GM18858 (cell line): ENCODE results near the gene ZNF22.

Experiments used
- ATAC-seq: cut with Tn5 transposase; IDR thresholded peaks from one replicate; pipeline ENCODE4 v1.9.1; 2021; ENCODE audit not compliant: unreplicated experiment

Gene ZNF22

DNA sequence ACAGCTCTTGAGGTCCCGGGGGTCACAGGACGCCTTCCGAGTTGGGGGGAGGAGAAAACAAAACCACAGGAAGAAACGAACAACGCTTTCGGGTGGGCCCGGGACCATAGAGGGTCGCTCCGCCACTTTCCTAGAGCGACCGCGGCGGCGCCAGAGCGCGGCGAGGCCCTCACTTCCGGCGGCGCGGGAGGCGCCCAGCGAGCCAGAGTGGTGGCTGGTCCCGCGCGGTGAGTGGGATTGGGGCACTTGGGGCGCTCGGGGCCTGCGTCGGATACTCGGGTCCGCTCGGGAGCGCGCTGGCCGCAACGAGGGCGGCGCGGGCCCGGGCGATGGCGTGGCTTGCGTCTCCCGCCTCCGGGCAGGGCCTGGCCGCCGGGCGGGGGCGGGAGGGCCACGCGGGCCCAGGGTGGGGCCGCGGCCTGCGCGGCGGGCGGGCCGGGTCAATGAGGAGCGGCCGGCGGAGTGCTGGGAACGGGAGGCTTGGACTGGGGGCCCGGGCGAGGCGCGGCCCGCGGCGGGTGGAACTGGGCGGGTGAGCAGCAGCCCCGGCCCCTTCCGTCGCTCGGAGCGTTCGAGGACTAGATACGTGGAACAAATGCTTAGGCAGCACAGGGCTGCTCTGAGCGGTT, at the start of gene ZNF22:
TSS of gene ZNF22 (plus strand) at position 172 of the 629 bp plus-strand sequence. CDS start 2,446 bp downstream, outside the sequence.
- peak; percentile 45 for ATAC-seq

DNA sequence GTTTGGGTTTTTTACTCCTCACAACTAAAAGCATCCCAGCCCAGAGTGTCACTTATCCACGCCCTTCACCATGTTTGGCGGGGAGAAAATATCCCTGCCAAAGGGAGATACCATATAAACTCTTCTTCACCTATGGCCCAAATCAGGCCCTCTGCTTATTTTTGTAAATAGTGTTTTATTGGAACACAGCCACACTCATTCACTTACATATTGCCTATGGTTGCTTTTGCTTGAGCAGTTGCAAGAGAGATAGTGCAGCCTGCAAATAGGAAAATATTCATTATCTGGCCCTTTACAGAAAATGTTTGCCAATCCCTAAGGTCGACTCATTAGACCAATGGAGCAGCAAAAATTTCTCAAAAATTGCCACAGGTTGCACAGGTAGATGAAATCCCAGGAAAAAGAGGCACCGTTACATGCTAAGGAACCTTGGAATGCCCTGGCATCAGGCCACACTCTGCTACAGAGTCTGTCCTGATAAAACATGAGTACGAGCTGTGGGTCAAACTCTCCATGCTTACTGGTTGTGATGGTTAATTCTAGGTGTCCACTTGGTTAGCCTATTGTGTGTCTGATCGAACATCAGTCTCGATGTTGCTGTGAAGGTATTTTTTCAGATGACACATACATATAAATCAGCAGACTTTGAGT, 49.0 kb upstream of the ZNF22 start:
- no peak for ATAC-seq

DNA sequence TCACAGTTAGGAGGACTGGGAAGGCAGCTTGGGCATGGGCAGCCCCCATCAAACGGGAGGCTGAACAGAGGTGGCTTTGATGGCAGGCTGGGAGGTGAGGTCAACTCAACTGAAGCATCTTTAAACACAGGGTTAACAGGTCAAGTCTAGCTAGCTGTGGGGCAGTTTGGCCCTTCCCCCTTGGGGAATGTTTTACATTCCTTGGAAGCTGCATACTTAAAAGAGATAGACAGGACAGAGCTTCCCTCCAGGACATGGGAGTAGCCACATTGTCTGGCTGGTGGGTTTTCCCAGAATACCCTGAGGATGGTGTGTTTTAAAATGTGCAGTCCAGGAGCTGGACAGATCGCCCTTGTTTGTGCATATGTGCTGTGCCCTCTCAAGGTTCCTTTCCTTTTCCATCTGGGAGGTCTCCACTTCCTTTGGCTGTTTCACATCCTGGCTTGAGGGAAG, 47.9 kb upstream of the ZNF22 start:
- ATAC-seq = no peak

DNA sequence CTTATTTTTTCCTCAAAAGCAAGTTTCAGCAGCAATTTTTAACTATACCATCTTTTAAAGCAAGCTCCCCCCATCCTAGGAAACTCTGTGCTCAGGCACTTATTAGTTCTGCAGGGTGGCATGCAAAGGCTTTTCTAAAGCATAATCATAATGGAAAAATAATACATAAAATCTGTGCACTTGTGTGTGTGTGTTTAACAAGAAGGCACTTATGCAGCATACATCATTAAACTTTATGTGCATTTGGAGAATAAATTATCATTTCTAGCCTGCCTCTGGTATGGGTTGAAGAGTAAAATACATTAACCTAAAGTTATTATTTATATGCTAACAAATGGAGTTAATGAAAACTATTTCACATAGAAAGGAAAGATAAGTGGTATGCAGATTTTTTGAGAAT, 46.7 kb upstream of the ZNF22 start:
- ATAC-seq = no peak

DNA sequence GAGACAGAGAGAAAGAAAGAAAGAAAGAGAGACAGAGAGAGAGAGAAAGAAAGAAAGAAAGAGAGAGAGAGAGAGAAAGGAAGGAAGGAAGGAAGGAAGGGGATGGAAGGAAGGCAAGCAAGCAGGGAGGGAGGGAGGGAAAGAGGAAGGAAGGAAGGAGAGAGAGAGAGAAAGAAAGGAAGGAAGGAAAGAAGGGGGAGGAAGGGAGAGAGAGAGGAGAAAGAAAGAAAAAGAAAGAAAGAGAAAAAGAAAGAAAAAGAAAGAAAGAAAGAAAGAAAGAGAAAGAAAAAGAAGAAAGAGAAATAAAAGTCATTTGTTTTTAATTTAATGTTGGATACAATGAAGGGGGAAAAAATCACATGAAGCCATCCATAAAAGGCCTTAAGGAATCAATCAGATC, 45.8 kb upstream of the ZNF22 start:
- no peak for ATAC-seq

DNA sequence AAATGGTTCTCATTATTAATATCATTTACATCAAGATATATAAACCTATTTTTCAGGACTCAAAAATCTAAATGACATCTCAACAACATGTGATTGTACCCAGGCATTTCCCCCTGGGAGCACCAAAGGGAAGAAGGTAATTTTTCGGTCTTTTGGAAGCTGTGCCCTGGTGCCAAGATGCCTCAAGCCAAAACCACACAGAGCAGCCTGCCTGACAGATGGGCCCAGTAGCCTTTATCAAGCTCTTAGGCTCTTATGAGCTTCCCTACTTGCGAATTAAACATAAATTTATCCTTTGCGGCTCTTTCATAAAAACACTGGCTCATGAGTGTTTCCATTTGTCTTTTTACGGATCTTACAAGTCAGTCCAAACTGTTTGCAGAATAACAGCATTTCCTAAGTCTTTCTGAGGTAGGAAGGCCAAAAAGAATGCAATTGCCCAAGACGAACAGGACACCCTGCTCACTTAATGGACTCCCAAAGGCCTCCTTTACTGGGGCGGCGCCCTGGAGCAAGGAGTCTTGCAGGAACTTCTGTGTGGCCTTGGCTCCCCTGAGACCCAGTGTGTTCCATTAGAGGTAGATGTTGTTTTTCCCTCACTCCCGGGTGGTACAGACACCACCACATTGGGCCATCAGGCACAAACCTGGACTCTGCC, 45.2 kb upstream of the ZNF22 start:
- no peak for ATAC-seq

DNA sequence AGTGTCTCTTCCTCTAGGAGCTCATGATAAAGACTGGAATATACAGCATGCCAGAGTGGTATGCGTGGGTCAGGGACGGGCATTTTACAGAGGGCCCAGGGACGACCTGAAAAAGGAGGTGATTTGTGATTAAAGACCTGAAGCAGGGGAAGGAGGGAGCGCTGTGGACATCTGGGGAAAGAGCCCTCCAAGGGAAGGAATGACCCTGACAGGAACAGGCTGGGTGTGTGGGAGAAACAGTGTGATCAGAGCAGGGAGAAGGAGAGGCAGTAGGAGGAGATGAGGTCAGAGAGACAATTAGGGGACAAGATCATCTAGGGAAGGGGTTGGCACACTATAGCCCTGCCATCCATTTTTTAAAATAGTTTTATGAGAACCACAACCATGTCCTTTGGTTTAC, 44.5 kb upstream of the ZNF22 start:
- no peak for ATAC-seq

DNA sequence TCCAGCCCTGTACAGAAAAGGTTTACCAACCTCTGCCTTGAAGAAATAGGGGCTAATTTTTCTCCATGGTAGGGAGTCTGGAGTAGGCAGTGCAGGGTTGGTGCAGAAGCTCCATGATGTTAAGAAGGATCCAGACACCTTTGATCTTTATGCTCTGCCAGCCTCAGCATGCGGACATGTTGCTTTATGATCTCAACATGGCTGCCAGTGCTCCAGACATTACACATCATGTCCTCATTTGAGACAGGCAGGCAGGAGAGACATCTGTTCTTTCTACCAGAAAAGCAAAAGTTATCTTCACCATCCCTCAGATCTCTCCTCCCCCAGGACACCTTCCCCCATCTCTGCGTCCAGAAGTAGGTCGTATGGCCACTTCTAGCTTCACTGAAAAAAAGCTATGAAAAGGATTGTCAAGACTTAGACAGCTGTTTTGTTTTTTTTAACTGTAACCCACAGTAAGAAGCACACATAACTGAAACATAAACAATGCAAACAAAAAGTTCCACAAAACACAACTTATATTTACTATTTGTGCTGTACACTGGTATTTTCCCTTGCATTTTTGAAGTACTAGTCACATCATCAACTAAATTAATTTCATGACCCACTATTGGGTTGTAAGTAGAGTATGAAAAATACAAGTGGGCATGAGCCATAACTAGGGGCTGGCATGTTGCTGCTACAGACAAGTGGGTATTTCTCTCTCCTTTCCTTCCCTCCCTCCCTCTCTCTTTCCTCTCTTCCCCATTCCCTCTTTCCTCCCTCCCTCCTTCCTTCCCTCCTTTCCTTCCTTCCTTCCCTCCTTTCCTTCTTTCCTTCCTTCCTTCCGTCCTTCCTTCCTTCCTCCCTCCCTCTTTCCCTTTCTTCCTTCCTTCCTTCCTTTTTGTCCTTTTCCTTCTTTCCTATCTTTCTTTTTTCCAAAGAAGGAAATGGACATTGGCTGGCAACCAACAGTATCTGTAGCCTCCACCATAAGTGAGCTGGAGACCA, 43.7 kb upstream of the ZNF22 start:
- no peak for ATAC-seq

DNA sequence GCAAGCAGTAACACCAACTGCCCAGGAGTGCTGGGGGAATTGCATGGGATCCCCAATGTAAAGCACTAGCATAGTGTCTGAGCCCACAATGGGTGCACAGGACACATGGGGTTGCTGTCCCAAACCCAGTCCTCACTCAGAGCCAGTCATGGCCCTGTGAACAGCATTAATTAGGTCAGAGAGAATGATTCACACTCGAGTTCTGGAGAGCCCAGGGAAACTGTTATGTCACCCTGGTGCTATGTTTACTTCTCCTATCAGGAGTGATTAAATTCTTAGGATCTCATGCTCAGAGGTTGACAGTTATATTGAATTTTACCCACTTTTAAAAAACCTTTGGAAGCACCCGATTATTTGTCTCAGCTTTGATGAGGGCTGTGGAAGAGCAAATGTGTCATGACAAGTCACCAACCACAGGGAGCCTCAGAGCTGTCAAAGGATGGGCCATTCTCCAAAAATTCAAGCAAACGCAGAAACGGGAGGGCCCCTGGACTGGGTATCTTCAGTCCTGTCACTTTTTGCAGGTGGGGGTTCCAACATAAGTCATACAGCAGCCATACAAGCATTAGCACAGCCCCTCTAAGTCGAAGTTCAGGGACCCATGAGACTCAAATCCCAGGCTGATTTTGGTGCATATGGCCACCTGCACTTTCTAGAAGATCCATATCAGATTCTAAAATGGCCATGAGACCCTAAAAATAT, 42.4 kb upstream of the ZNF22 start:
- no peak for ATAC-seq

DNA sequence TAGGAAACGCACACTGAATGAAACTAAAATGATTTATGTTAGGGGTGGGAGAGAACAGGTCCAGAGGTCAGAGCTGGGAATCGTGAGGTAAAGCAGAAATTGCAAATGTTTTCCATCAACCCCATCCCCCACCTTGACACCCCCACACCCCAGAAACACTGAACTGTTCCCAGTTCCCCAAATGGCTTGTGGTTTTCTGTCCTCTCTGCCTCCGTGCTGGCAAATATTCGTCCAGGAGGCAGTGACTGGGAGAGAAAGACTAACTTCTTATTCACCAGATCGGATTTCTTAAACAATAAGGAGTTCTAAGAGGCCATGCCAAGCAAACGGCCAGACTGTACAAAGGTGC, 41.9 kb upstream of the ZNF22 start:
- ATAC-seq = no peak

DNA sequence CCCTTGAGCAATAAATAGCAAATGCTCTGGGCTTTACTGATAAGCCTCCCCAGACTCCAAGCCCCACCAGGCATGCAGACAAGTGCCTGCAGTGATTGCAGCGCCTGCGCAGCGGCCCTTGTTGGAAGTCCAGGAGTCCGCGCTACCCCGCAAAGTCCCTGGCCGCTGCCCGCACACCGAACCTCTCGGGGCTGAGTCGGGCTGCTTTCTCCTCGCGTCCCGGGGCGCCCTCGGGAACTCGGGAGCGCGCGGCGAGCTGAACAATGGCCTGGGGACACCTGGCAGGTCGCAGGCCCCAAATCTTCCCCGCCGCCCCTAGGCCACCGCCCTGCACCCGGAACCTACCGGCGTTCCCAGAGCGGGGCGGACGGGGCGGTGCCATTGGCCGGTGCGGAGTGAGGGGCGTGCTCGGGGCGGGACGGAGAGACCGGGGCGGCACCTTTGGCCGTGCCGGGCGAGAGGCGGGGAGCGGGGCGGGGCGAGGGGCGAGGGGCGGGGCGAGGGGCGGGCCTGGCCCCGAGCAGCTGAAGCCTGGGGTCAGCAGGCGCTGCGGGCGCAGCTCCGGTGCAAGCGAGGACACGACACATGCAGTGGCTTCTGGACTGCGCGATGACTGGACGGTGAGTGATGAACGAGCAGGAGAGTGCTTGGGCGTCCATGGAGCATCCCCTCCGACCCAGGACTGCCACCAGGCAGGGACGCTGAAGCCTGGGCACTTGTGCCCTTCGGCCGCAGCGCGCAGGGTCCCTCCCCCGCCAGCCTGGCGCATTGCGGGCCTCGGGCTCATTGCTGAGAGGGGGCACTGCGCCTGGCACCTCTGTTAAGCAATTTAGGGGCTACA, 41.3 kb upstream of the ZNF22 start, which contains the start of gene RASSF4:
TSS of gene RASSF4 (plus strand) at position 556 of the 841 bp plus-strand sequence. CDS start 10,401 bp downstream, outside the sequence.
- peak; percentile 84 for ATAC-seq

DNA sequence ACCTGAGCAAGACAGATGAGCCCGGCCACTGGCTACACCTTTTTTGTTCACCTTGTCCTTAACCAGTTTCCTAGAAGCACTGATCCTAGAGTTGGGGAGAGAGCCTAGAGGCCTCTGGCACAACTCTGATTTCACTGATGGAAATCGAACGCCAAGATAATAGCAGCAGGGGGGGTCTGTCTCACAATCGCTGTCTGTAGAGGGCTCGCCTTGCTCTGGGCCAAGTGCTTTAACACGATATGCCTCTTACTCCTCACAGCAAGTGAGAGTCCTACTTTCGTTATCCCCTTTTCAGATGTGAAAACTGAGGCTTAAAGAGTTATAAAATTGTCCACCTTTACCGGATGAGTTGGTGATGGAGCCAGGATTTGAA, 40.6 kb upstream of the ZNF22 start:
- no peak for ATAC-seq

DNA sequence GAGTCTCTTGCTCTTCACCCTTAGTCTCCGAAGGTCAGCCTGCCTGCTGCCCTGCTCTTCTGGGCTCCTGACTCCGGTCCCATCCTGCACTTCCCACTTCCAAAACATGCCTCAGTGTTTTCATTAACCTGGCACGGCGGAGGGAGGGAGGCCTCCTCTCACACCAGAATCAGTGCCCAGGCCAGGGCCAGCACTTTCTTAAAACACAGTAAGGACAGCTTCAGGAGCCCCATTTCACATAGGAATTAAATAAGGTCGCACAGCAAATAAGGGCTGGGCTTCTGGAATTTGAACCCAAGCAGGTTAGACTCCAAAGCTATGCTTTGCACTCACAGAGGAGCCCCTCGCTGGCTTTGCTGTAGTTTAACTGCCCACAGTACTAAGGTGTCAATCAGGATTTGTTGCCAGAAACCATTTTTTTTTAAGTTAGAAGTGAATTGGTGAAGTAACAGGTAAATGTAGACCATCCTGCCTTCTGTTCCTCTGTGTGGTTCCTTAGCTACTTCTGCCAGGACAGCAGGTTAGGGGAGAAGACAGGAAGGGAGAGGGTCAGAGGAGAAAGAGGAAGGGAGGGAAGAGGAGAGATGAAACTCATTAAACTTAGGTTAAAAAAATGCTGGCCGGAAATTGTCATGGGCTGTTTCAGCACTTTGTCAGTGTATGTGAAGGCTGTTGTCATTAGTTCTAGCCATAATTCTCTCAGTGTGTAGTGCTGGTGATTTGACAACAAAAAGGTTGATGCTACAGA, 40.1 kb upstream of the ZNF22 start:
- no peak for ATAC-seq

DNA sequence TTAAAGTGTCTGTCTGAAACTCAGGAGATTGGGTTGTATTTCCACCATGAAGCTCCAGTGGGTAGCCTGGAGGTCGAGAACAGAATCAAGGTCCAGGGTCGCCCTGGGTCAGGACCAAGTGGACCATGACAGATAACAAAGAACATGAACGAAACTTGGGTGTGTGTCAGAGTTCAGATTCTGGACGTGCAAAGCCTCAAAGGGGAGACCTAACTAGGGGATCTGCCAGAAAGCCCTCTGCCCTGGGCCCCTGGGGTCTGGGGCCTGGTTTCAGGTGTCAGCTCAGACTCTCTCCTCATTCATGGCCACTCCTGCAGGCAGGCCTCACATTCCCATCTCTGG, 39.5 kb upstream of the ZNF22 start:
- ATAC-seq = no peak

DNA sequence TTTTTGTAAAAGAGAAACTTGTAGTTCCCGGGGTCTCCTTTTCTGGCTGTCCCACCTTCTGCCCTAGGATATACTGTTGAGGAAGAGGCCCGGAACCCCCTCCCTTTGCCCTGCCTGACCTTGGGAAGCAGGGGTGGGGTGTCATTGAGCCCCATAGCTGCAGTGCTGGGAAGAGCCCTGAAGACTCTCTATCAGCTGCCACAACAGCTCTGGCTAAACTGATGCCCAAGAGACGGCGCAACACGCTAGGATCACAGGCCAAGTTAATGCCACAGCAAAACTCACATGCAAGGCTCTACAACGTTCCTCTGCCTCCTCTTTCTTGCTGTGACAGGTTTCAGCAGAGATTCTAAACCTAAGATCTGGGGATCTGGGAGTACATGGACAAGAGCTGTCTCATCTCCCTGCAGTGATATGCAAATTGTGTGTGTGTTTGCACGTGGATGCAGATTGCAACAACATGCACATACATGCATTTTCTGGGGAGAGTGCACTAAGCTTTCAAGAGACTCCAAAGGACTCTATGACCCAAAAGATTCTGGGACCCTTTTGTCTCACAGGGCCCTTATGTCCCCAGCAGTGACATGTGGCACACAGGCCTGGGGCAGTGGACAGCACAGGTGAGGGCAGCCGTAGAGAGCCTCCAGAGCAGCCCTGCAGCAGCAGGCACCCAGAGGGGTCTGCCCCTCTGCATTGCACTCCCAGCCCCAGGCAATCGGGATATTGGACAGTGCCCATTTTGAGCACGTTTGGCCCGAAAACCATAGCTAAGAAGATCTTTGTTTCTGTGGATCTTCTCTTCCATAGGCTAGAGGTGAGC, 38.6 kb upstream of the ZNF22 start:
- ATAC-seq = no peak

DNA sequence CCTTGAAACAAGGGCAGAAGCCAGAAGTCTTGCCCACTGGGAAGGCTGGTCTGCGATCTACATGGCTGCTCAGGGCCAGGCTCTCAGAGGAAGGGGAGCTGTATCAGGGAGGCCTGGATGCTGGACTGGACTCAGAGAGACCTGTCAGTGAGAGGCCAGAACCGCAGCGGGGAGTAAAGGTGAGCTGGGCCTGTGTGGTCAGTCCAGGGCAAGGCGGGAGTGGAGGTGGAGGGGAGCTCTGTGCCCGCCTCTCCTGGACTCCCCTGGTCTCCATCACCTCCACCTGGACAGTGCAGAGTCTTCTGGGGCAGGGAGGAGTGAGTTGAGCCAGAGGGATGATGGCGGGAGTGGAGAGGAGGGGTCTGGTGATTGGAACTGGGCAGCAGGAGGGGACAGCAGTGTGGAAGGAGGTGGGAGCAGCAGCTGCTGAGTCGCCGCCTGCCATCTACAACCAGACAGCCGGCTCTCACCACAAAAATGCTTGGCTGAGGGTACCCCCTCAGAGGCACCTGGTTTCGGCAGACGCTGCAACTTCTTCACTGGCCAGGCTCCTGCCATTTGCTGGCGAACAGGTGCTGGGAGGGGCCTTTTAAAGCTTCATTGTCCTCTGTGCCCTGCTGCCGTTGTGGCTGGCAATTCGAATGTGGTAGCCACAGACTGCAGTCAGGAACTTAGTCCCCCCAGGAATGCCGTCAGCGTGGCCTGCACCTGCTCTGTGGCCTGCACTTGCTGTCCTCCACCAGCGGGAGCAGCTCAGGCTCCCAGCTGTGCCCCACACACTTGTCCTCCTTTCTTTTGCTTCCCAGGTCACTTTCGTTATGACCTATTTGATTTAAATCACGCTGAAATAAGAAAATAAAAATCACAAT, 37.6 kb upstream of the ZNF22 start:
- no peak for ATAC-seq
